GM12878 (cell line): ENCODE data around the gene PLXDC1. TPM values are rescaled to one million over a fixed set of nuclear protein-coding genes. Genes with fewer than 3 reads are reported as not detected.

ENCODE experiments used
- ATAC-seq: fragments of 200-7000 bp; cut with Tn5 transposase; 3 replicates; pipeline ENCODE4 v1.9.1; 2020; ENCODE audit warnings: mild to moderate bottlenecking, moderate library complexity
- BruUV-seq: library from RNA; stranded (reverse); fragments of 400-500 nt; replicated peaks from 2 replicates; lab custom pipeline; 2021; lab: Mats Ljungman, UMichigan
- CTCF ChIA-PET: fragments of 300-600 bp; sonication (Branson Sonifier 250); formaldehyde crosslinking; extraction: SDS; loops from one replicate; lab custom pipeline; 2021; ENCODE audit warnings: inconsistent platforms; lab: Yijun Ruan, JAX
- POLR2A ChIA-PET: fragments of 350-600 bp; formaldehyde crosslinking; extraction: SDS; loops from one replicate; lab custom pipeline; 2021; ENCODE audit warnings: inconsistent platforms; lab: Charles Lee
- RAD21 ChIA-PET: fragments of 300-600 bp; sonication (Branson Sonifier 250); formaldehyde crosslinking; loops from one replicate; lab custom pipeline; 2023; ENCODE audit warnings: antibody characterized with exemption; ENCODE audit not compliant: unreplicated experiment; lab: Charles Lee
- SMC1A ChIA-PET: fragments of 300-600 bp; sonication (Branson Sonifier 250); formaldehyde crosslinking; loops from one replicate; lab custom pipeline; 2023; ENCODE audit not compliant: unreplicated experiment, uncharacterized antibody; lab: Charles Lee
- DNase-seq: peaks from one replicate; pipeline ENCODE4 v3.0.0-alpha.2; 2011; ENCODE audit warnings: low read depth, low spot score
- FAIRE-seq: peaks from 3 replicates; lab custom pipeline; 2011; peaks lifted over from hg19 to GRCh38; lab: Jason Lieb, UNC
- H2AFZ ChIP-seq: 2 replicates; pipeline ENCODE4 v1.6.0; 2011; ENCODE audit warnings: low read depth, low read length, control low read depth; ENCODE audit not compliant: control insufficient read depth
- H3K27ac ChIP-seq: 2 replicates; pipeline ENCODE4 v1.5.1; 2011; ENCODE audit warnings: control low read depth; ENCODE audit not compliant: control insufficient read depth, insufficient read depth
- H3K27me3 ChIP-seq, 2 experiments: replicated peaks in 1 of 2; 2 replicates each; pipeline versions ENCODE4 v1.6.0 to v1.6.1; 2011; ENCODE audit warnings: low read length in 1 of 2; ENCODE audit not compliant: control insufficient read depth in 2 of 2, insufficient read depth in 2 of 2
- H3K36me3 ChIP-seq, 2 experiments: 2 replicates each; pipeline ENCODE4 v1.5.1; 2011; ENCODE audit warnings: low read length in 1 of 2; ENCODE audit not compliant: control insufficient read depth in 2 of 2, insufficient read depth in 2 of 2
- H3K4me1 ChIP-seq: 2 replicates; pipeline ENCODE4 v1.6.1; 2011; ENCODE audit warnings: mild to moderate bottlenecking, low read length, moderate library complexity, mixed read lengths; ENCODE audit not compliant: control insufficient read depth, insufficient read depth
- H3K4me2 ChIP-seq: 2 replicates; pipeline ENCODE4 v1.6.0; 2011; ENCODE audit warnings: control low read depth; ENCODE audit not compliant: control insufficient read depth, insufficient read depth
- H3K4me3 ChIP-seq: fragments of 200-600 bp; sonication (generic); 2 replicates; pipeline ENCODE4 v1.5.1; 2016
- H3K79me2 ChIP-seq: 2 replicates; pipeline ENCODE4 v1.6.0; 2011; ENCODE audit warnings: low read length; ENCODE audit not compliant: control insufficient read depth, insufficient read depth
- H3K9ac ChIP-seq: 2 replicates; pipeline ENCODE4 v1.8.0; 2011; ENCODE audit warnings: low read length, control low read depth, mixed read lengths; ENCODE audit not compliant: control insufficient read depth, insufficient read depth
- H3K9me3 ChIP-seq: replicated peaks from 3 replicates; pipeline ENCODE4 v1.5.1; 2011; ENCODE audit warnings: mild to moderate bottlenecking, low read length; ENCODE audit not compliant: control insufficient read depth, insufficient read depth
- H4K20me1 ChIP-seq: 2 replicates; pipeline ENCODE4 v1.6.0; 2011; ENCODE audit not compliant: control insufficient read depth, insufficient read depth
- HDAC2 ChIP-seq: fragments of 200-600 bp; sonication (generic); IDR thresholded peaks from 2 replicates; pipeline ENCODE4 v1.6.1; 2017
- MYC ChIP-seq: IDR thresholded peaks from 2 replicates; pipeline ENCODE4 v1.6.1; 2011; ENCODE audit warnings: mild to moderate bottlenecking, low read length, moderate library complexity, inconsistent platforms; ENCODE audit not compliant: insufficient read depth, insufficient replicate concordance, insufficient read length, severe bottlenecking
- POU2F2 ChIP-seq: IDR thresholded peaks from 3 replicates; pipeline ENCODE4 v1.6.1; 2011; ENCODE audit warnings: low read depth, mild to moderate bottlenecking, low read length, borderline replicate concordance
- WRNIP1 ChIP-seq: IDR thresholded peaks from 2 replicates; pipeline ENCODE4 v1.6.1; 2011; ENCODE audit warnings: low read depth, low read length, improper control_type of control experiment, borderline replicate concordance
- ZBTB40 ChIP-seq: fragments of 450-650 bp; IDR thresholded peaks from 2 replicates; pipeline ENCODE4 v1.6.1; 2016; ENCODE audit warnings: mild to moderate bottlenecking, moderate library complexity, borderline replicate concordance
- WGBS: methylation state at CpG from one replicate; pipeline ENCODE4 v1.1.6; 2016; ENCODE audit warnings: low lambda C conversion rate; ENCODE audit not compliant: insufficient replicate concordance, insufficient coverage; ENCODE audit errors: missing lambda C conversion rate; 5-methylcytosine and 5-hydroxymethylcytosine counted together
- in situ Hi-C: fragments of 300-500 bp; cut with MboI; formaldehyde crosslinking; loops from 9 replicates; pipeline ENCODE4 v1.14.3; 2018; ENCODE audit warnings: mixed read lengths
- intact Hi-C: fragments of 100-400 bp; cut with micrococcal nuclease; formaldehyde crosslinking; loops from one replicate; pipeline ENCODE4 v1.14.2; 2022; ENCODE audit not compliant: unreplicated experiment
- polyA plus RNA-seq, 11 experiments: library from polyadenylated mRNA; depleted of rRNA in 4 of 11; unstranded in 6 of 11; stranded (reverse) in 5 of 11; fragments of >200 nt; fragmentation: Nextera tagmentation in 4 of 11; fragmentation: Illumina TruSeq in 1 of 11; extraction: Ambion mirVana in 4 of 11; extraction: Trizol in 1 of 11; gene quantifications; 1 replicate in 1 of 11; 2 replicates in 10 of 11; pipeline versions ENCODE4 v1.2.1 to v1.2.3, GENCODE V29; 2011 to 2016; ENCODE audit warnings: inconsistent platforms in 2 of 11, missing spikeins in 2 of 11, low read depth in 1 of 11
- total RNA-seq, 4 experiments: library from RNA; depleted of rRNA in 3 of 4; stranded (reverse); fragments of >200 nt in 3 of 4; fragmentation: Illumina TruSeq in 1 of 4; extraction: Trizol in 1 of 4; gene quantifications; 2 replicates each; pipeline versions ENCODE4 v1.2.1 to v1.2.3, GENCODE V29; 2013 to 2021

PLXDC1 gene
- total and polyA plus RNA-seq, 10 of the 15 experiments (the other 5 are each of a cell fraction or from before 2014, with no cell fraction given), result 0.03 to 0.30 (median 0.22) TPM; not detected in 7

- H3K27ac ChIP-seq, result no peak overlapping the region
- BruUV-seq, result no TSS peak
- no peak for FAIRE-seq
Observed at GRCh38 chr17:39016193-39017153, 135.0 kb downstream of the PLXDC1 start.

More at GRCh38 chr17:39016193-39017153, 135.0 kb downstream of the PLXDC1 start:
- RAD21 ChIA-PET, result interaction anchor here (1.0 kb wide), 1 partner anchor 228 kb away, joined by 3 read pairs; no protein-coding TSS in a partner anchor
- 35% methylated on average over 9 of the region's 9 CpGs for WGBS
- CTCF ChIA-PET, result interaction anchor here (0.6 to 1.3 kb wide), 3 partner anchors 31 to 148 kb away, joined by 3 to 4 read pairs (median 3); no protein-coding TSS in a partner anchor
- Histone ChIP-seq H3K4me1 (0 out of 2 replicates have a peak, but pooled peaks cover 3% of the 10 kb centered on the region), H3K27me3 (no peaks in the 10 kb centered on the region), H2AFZ (no peak overlapping the region), H3K36me3 (no peaks in the 10 kb centered on the region), H3K9ac (no peak overlapping the region), H4K20me1 (no peaks in the 10 kb centered on the region), H3K4me2 (no peak overlapping the region), H3K4me3 (no peak overlapping the region), H3K9me3 (no peaks in the 10 kb centered on the region), H3K79me2 (no peaks in the 10 kb centered on the region)
- in situ Hi-C loops, result no loop called here
- TF ChIP-seq POU2F2 (no peak), MYC (no peak), WRNIP1 (no peak), HDAC2 (no peak), ZBTB40 (no peak)
- POLR2A ChIA-PET, result no interaction called here
- SMC1A ChIA-PET, result interaction anchor here (0.7 to 1.2 kb wide), 2 partner anchors 33 to 73 kb away, joined by 3 to 5 read pairs; no protein-coding TSS in a partner anchor
- ATAC-seq (no peak), DNase-seq (no peak)
- intact Hi-C loops, result no loop called here
